ENCODE results near the gene BST1. TPM values are rescaled to one million over a fixed set of nuclear protein-coding genes. Genes with fewer than 3 reads are reported as not detected.
"Not testable (repeated sequence)": the region's sequence is repeated elsewhere in the genome, so short reads cannot be mapped to it uniquely, and the experiment has no call there.

The BST1 gene
- polyA plus RNA-seq, 3 donors: 1.2 to 15.6 (median 8.0) TPM

- H3K27ac ChIP-seq (ENCODE audit: low read depth, low read length): not testable (repeated sequence)
Observed at GRCh38 chr4:15762460-15762859, 59.6 kb downstream of the BST1 start.

- WGBS, 3 donors: 44 to 58% (median 45%) methylated on average over 6 of the region's 6 CpGs
- no peak overlapping the region for H3K27ac ChIP-seq (ENCODE audit: low read depth, low read length)
Observed at GRCh38 chr4:15765391-15765790, 62.5 kb downstream of the BST1 start.

GRCh38 chr4:15765910-15766697 lies 63.2 kb downstream of the BST1 start:
- 28 to 43% (median 36%) methylated on average over 6 of the region's 6 CpGs for WGBS, 3 donors
- H3K27ac ChIP-seq (ENCODE audit: low read depth, low read length): no peak overlapping the region

- H3K27ac ChIP-seq (ENCODE audit: low read depth, low read length): no peak overlapping the region
- WGBS, 3 donors: 75 to 81% (median 80%) methylated on average over 8 of the region's 8 CpGs
Observed at GRCh38 chr4:15766821-15767220, 64.0 kb downstream of the BST1 start.

GRCh38 chr4:15769202-15769601 lies 66.3 kb downstream of the BST1 start:
- 50 to 85% (median 61%) methylated on average over 2 of the region's 2 CpGs for WGBS, 3 donors
- H3K27ac ChIP-seq (ENCODE audit: low read depth, low read length): no peak overlapping the region

GRCh38 chr4:15771216-15772058 lies 68.6 kb downstream of the BST1 start:
- 53 to 55% (median 54%) methylated on average over 3 of the region's 3 CpGs for WGBS, 3 donors
- H3K27ac ChIP-seq (ENCODE audit: low read depth, low read length): no peak overlapping the region

- H3K27ac ChIP-seq (ENCODE audit: low read depth, low read length): no peak overlapping the region
- WGBS, 3 donors: 82 to 84% (median 83%) methylated on average over 4 of the region's 4 CpGs
Observed at GRCh38 chr4:15774020-15774420, 71.2 kb downstream of the BST1 start.

- no peak overlapping the region for H3K27ac ChIP-seq (ENCODE audit: low read depth, low read length)
- 81 to 83% (median 82%) methylated on average over 5 of the region's 5 CpGs for WGBS, 3 donors
Observed at GRCh38 chr4:15776871-15777648, 74.2 kb downstream of the BST1 start.

- 68 to 73% (median 73%) methylated on average over 7 of the region's 7 CpGs for WGBS, 3 donors
- no peak overlapping the region for H3K27ac ChIP-seq (ENCODE audit: low read depth, low read length)
Observed at GRCh38 chr4:15777697-15778288, 74.9 kb downstream of the BST1 start.

GRCh38 chr4:15778289-15779241 lies 75.7 kb downstream of the BST1 start, which contains the start of gene CD38:
CD38 (plus strand) TSS chr4:15778328; CDS start chr4:15778415, 87 bp downstream.
- H3K27ac ChIP-seq (ENCODE audit: low read depth, low read length): no peak within 1 kb of the TSS
- 1 to 2% (median 1%) methylated on average over 73 to 76 of the region's 76 CpGs for WGBS, 3 donors

GRCh38 chr4:15779306-15779705 lies 76.4 kb downstream of the BST1 start:
- WGBS, 3 donors: 1% methylated on average over 14 of the region's 14 CpGs
- no peak overlapping the region for H3K27ac ChIP-seq (ENCODE audit: low read depth, low read length)

- H3K27ac ChIP-seq (ENCODE audit: low read depth, low read length): no peak overlapping the region
- 62 to 78% (median 68%) methylated on average over 1 of the region's 1 CpG for WGBS, 3 donors
Observed at GRCh38 chr4:15779809-15780208, 76.9 kb downstream of the BST1 start.

- no peak overlapping the region for H3K27ac ChIP-seq (ENCODE audit: low read depth, low read length)
- WGBS, 3 donors: 68 to 76% (median 71%) methylated on average over 6 of the region's 6 CpGs
Observed at GRCh38 chr4:15781427-15782095, 78.7 kb downstream of the BST1 start.
